Naive thymus-derived CD4-positive, alpha-beta T cell (primary cell): Measurements from ENCODE around the gene CADM1. TPM values are rescaled to one million over a fixed set of nuclear protein-coding genes. Genes with fewer than 3 reads are reported as not detected.

Source experiments
- ATAC-seq: fragments of 150-1000 bp; cut with Tn5 transposase; 2 replicates; pipeline ENCODE4 v1.10.0; 2021; ENCODE audit warnings: mild to moderate bottlenecking, moderate library complexity
- CTCF ChIA-PET: fragments of 350-600 bp; sonication (Branson Sonifier 250); formaldehyde crosslinking; loops from one replicate; lab custom pipeline; 2021; ENCODE audit warnings: antibody characterized with exemption; lab: Charles Lee
- POLR2A ChIA-PET: fragments of 350-600 bp; sonication (Branson Sonifier 250); formaldehyde crosslinking; loops from one replicate; lab custom pipeline; 2021; ENCODE audit warnings: antibody characterized with exemption, inconsistent platforms; lab: Charles Lee
- DNase-seq, 9 donors: peaks; one replicate each; pipeline versions ENCODE4 v3.0.0 to v3.0.0-alpha.2; 2020 to 2022; ENCODE audit warnings: mixed read lengths in 1 of 9
- H3K27ac ChIP-seq: one replicate; pipeline ENCODE4 v1.7.0; 2013; ENCODE audit warnings: mild to moderate bottlenecking, low read depth, low read length, moderate library complexity
- H3K27me3 ChIP-seq, 2 donors: one replicate each; pipeline ENCODE4 v1.7.0; 2013; ENCODE audit warnings: low read length in 2 of 2, mild to moderate bottlenecking in 2 of 2, moderate library complexity in 2 of 2; ENCODE audit not compliant: control insufficient read depth in 2 of 2, insufficient read depth in 2 of 2
- H3K36me3 ChIP-seq, 3 experiments: 1 replicate in 2 of 3; 2 replicates in 1 of 3; pipeline ENCODE4 v1.7.0; 2013; ENCODE audit warnings: low read length in 3 of 3, mild to moderate bottlenecking in 3 of 3, moderate library complexity in 1 of 3; ENCODE audit not compliant: insufficient read depth in 3 of 3, control insufficient read depth in 2 of 3
- H3K4me1 ChIP-seq, 2 donors: one replicate each; pipeline ENCODE4 v1.7.0; 2013; ENCODE audit warnings: low read length in 2 of 2, mild to moderate bottlenecking in 2 of 2, moderate library complexity in 1 of 2; ENCODE audit not compliant: control insufficient read depth in 2 of 2, insufficient read depth in 2 of 2
- H3K4me3 ChIP-seq: 2 replicates; pipeline ENCODE4 v1.7.0; 2013; ENCODE audit warnings: mild to moderate bottlenecking, low read length
- H3K9me3 ChIP-seq, 3 experiments: 1 replicate in 2 of 3; 2 replicates in 1 of 3; pipeline ENCODE4 v1.7.0; 2013; ENCODE audit warnings: low read length in 3 of 3; ENCODE audit not compliant: control insufficient read depth in 2 of 3
- H3K27ac Mint-ChIP-seq, 9 donors: one replicate each; pipeline ENCODE4 v1.8.0; 2020 to 2022; ENCODE audit warnings: mixed read lengths in 9 of 9, mild to moderate bottlenecking in 8 of 9, moderate library complexity in 5 of 9, inconsistent platforms in 2 of 9
- H3K27me3 Mint-ChIP-seq, 5 donors: one replicate each; pipeline ENCODE4 v1.8.0; 2021 to 2022; ENCODE audit warnings: mixed read lengths in 5 of 5, mild to moderate bottlenecking in 1 of 5
- H3K36me3 Mint-ChIP-seq, 5 donors: one replicate each; pipeline ENCODE4 v1.8.0; 2020 to 2022; ENCODE audit warnings: mixed read lengths in 5 of 5, mild to moderate bottlenecking in 3 of 5, inconsistent platforms in 1 of 5
- H3K4me1 Mint-ChIP-seq, 7 donors: one replicate each; pipeline ENCODE4 v1.8.0; 2020 to 2022; ENCODE audit warnings: mixed read lengths in 7 of 7, mild to moderate bottlenecking in 3 of 7, inconsistent platforms in 1 of 7
- H3K4me3 Mint-ChIP-seq, 10 donors: one replicate each; pipeline ENCODE4 v1.8.0; 2020 to 2022; ENCODE audit warnings: mild to moderate bottlenecking in 10 of 10, mixed read lengths in 10 of 10, moderate library complexity in 6 of 10, inconsistent platforms in 2 of 10
- H3K9me3 Mint-ChIP-seq, 11 donors: one replicate each; pipeline ENCODE4 v1.8.0; 2020 to 2022; ENCODE audit warnings: mixed read lengths in 11 of 11, mild to moderate bottlenecking in 4 of 11, inconsistent platforms in 1 of 11, moderate library complexity in 1 of 11
- intact Hi-C, 2 donors: fragments of 100-400 bp; cut with micrococcal nuclease; formaldehyde crosslinking; loops; one replicate each; pipeline ENCODE4 v1.15.1; 2023
- polyA plus RNA-seq, 2 donors: library from polyadenylated mRNA; unstranded; fragments of 300-500 nt; fragmentation: Illumina TruSeq; gene quantifications; one replicate each; pipeline ENCODE4 v1.2.3, GENCODE V29; 2021
- total RNA-seq, 6 experiments: library from RNA in 5 of 6; stranded (reverse) in 5 of 6; gene quantifications; 1 replicate in 5 of 6; 2 replicates in 1 of 6; pipeline ENCODE4 v1.2.3 and lab custom pipeline; 2021 to 2026

CADM1 gene
- total and polyA plus RNA-seq, 7 experiments from 2014 or later: 0.29 to 2.7 (median 0.69) TPM

DNA sequence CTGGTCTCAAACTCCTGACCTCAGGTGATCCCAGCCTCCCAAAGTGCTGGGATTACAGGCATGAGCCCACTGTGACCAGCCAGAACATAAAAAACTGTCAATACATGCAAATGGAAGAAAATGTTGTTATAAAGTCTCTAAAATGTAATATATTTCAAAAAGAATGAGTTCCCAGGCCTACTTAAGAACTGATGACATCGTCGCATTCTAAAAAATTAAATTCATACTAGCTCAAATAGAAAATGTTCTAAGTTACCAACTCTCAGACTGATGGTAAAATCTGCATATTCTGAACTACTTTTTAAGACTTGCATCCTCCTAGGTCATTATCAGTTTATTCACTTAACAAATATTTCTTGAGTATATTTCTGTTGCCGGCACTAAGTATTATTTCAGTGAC, 163.3 kb downstream of the CADM1 start:
- ChIA-PET CTCF (no interaction called here), POLR2A (no interaction called here)
- H3K27me3 Mint-ChIP-seq: peaks cover 3 to 13% (median 4%) of the 10 kb centered on the region in 5 donors
- H3K27ac Mint-ChIP-seq: no peak overlapping the region
- H3K27me3 ChIP-seq: no peaks in the 10 kb centered on the region
- no peaks in the 10 kb centered on the region for H3K36me3 ChIP-seq
- no peak overlapping the region for H3K27ac ChIP-seq
- H3K4me1 ChIP-seq: no peaks in the 10 kb centered on the region
- H3K9me3 ChIP-seq: no peaks in the 10 kb centered on the region
- H3K36me3 Mint-ChIP-seq: no peaks in the 10 kb centered on the region
- intact Hi-C loops: no loop called here
- H3K4me1 Mint-ChIP-seq: no peaks in the 10 kb centered on the region
- no peaks in the 10 kb centered on the region for H3K9me3 Mint-ChIP-seq
- no peak overlapping the region for H3K4me3 ChIP-seq
- ATAC-seq (no peak), DNase-seq (no peak)
- no peak overlapping the region for H3K4me3 Mint-ChIP-seq

DNA sequence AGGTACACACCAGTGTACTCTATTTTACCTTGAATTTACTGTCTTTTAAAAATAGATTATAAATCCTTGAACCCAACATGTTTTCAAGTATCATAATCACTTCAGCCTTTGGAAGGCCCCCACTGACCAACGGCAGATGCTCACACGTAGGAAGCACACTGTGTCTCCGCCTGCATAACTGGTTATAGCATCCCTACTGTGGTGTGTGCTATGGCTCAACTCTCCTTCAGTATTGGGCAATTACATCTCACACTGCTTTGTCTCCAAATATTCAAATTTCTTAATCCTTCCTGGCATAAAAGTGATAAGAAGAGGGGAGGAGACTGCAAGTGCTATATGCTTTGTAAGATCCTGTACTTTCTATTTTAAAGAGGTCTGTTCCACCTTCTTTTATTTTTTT, 165.7 kb downstream of the CADM1 start:
- no peaks in the 10 kb centered on the region for H3K36me3 ChIP-seq
- Mint-ChIP-seq H3K27ac (no peak overlapping the region), H3K4me3 (no peak overlapping the region), H3K27me3 (peaks cover 3 to 13% (median 5%) of the 10 kb centered on the region in 5 donors), H3K4me1 (no peaks in the 10 kb centered on the region), H3K9me3 (no peaks in the 10 kb centered on the region), H3K36me3 (no peaks in the 10 kb centered on the region)
- no peaks in the 10 kb centered on the region for H3K9me3 ChIP-seq
- intact Hi-C loops: loop anchor here (5.0 to 10.0 kb wide), 3 partner anchors 166 to 1356 kb away; partner anchors contain the start of gene CADM1 (in 1 of the 2)
- no peaks in the 10 kb centered on the region for H3K4me1 ChIP-seq
- no peak overlapping the region for H3K4me3 ChIP-seq
- no peak overlapping the region for H3K27ac ChIP-seq
- DNase-seq (no peak), ATAC-seq (no peak)
- ChIA-PET POLR2A (no interaction called here), CTCF (no interaction called here)
- H3K27me3 ChIP-seq: no peaks in the 10 kb centered on the region

DNA sequence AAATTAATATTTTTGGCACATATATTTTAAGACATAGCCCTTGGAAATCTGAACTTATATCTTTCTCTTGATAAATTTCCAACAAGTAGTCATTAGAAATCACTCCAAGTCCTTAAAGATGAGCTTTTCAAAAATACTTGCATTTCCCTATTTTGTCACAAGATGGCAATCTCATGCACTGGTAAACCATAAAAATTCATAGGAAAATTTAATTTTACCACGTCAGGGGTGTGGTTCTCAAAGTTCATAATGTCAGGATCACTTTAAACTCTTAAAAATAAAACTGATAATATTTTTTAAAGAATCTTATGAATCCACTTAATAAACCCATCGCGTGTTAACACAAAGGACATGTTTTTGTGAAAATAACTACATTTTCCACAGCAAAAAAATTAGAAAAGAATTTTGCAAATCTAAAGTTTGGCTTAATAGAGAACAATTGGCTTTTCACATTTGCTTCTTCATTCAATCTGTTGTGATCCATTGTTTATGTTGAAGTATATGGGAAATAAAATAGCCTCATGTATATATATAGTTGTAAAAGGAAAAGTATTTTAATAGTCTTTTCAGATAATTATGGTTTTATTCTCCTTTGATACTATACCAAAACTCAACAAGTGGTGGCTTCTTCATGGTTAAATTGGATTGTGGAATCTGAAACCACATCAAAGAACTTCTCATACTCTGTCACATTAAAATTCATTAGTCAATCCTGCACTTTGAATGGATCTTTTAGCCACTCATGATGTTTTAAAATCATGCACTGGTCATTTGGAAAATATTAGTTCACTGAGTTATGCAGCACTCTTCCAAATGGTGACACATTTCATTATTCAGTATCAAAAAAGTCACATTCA, 169.1 kb downstream of the CADM1 start:
- H3K4me3 Mint-ChIP-seq: no peak overlapping the region
- POLR2A ChIA-PET: no interaction called here
- DNase-seq (peak in 1 of 9 donors; percentile 0), ATAC-seq (no peak)
- Histone ChIP-seq H3K27ac (no peak overlapping the region), H3K27me3 (no peaks in the 10 kb centered on the region), H3K36me3 (no peaks in the 10 kb centered on the region), H3K4me1 (no peaks in the 10 kb centered on the region), H3K9me3 (no peaks in the 10 kb centered on the region), H3K4me3 (no peak overlapping the region)
- CTCF ChIA-PET: interaction anchor here (0.6 kb wide), 2 partner anchors 20 to 666 kb away, joined by 3 read pairs; no protein-coding TSS in a partner anchor
- H3K9me3 Mint-ChIP-seq: no peaks in the 10 kb centered on the region
- intact Hi-C loops: loop anchor here (5.0 to 10.0 kb wide), 3 partner anchors 170 to 1360 kb away; partner anchors contain the start of gene CADM1 (in 1 of the 2)
- no peaks in the 10 kb centered on the region for H3K4me1 Mint-ChIP-seq
- peaks cover 0 to 10% (median 4%) of the 10 kb centered on the region in 5 donors for H3K27me3 Mint-ChIP-seq
- H3K36me3 Mint-ChIP-seq: no peaks in the 10 kb centered on the region
- H3K27ac Mint-ChIP-seq: no peak overlapping the region

DNA sequence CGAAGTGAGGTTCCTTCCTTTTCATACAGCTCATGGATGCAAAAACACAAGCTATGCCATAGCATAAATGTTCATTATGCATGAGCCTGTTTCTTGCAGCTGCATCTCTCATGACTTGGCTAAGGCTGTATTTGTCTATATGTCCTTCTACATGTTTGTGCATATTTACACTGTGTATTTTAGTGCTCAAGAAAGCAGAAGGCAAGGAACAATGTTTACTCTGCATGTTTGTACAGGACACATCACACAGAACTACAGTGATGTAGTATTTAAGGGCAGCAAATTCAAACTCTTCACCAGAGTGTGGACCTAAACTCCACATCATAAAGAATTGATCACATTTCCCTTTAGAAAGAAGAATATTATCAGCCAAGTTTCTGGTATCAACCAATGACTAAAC, 170.3 kb downstream of the CADM1 start:
- no peak for ATAC-seq
- H3K4me3 ChIP-seq: no peak overlapping the region
- no peak overlapping the region for H3K4me3 Mint-ChIP-seq
- intact Hi-C loops: loop anchor here in 1 of 2 donors (10.0 kb wide), 2 partner anchors 171 to 1361 kb away; partner anchors contain the start of gene CADM1
- H3K27ac ChIP-seq: no peak overlapping the region
- no peaks in the 10 kb centered on the region for H3K4me1 Mint-ChIP-seq
- H3K9me3 ChIP-seq: no peaks in the 10 kb centered on the region
- no peak overlapping the region for H3K27ac Mint-ChIP-seq
- no peaks in the 10 kb centered on the region for H3K9me3 Mint-ChIP-seq
- no peaks in the 10 kb centered on the region for H3K36me3 ChIP-seq
- no peaks in the 10 kb centered on the region for H3K27me3 ChIP-seq
- H3K36me3 Mint-ChIP-seq: no peaks in the 10 kb centered on the region
- ChIA-PET CTCF (interaction anchor here (1.1 to 1.6 kb wide), 2 partner anchors 16 to 1358 kb away, joined by 4 to 5 read pairs; no protein-coding TSS in a partner anchor), POLR2A (no interaction called here)
- DNase-seq: no peak
- H3K27me3 Mint-ChIP-seq: peaks cover 0 to 5% (median 3%) of the 10 kb centered on the region in 5 donors
- no peaks in the 10 kb centered on the region for H3K4me1 ChIP-seq

DNA sequence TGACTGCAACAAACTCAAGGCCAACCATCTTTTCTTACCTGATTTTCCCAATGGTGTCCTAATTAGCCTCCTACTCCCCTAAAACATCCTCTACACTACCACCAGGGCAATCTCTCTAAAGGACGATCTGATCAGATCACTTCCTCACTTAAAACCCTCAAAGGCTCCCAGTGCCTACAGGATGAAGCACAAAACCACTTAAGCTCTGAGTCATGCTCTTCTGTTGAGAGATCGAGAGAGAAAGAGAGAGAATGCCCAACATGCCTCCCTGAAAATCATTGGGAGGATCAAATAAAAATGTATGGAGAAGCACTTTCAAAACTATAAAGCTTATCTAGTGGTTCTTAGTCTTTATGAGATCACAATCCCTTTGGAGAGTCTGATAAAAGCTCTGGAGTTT, 171.1 kb downstream of the CADM1 start:
- DNase-seq (no peak), ATAC-seq (no peak)
- Histone ChIP-seq H3K9me3 (no peaks in the 10 kb centered on the region), H3K27me3 (no peaks in the 10 kb centered on the region), H3K4me3 (no peak overlapping the region), H3K36me3 (no peaks in the 10 kb centered on the region), H3K27ac (no peak overlapping the region), H3K4me1 (no peaks in the 10 kb centered on the region)
- Mint-ChIP-seq H3K4me3 (no peak overlapping the region), H3K4me1 (no peaks in the 10 kb centered on the region), H3K27me3 (peaks cover 0 to 5% (median 3%) of the 10 kb centered on the region in 5 donors), H3K36me3 (no peaks in the 10 kb centered on the region), H3K9me3 (no peaks in the 10 kb centered on the region), H3K27ac (no peak overlapping the region)
- ChIA-PET POLR2A (no interaction called here), CTCF (interaction anchor here (1.1 to 1.6 kb wide), 2 partner anchors 16 to 1358 kb away, joined by 4 to 5 read pairs; no protein-coding TSS in a partner anchor)
- intact Hi-C loops: loop anchor here in 1 of 2 donors (10.0 kb wide), 2 partner anchors 172 to 1362 kb away; partner anchors contain the start of gene CADM1

DNA sequence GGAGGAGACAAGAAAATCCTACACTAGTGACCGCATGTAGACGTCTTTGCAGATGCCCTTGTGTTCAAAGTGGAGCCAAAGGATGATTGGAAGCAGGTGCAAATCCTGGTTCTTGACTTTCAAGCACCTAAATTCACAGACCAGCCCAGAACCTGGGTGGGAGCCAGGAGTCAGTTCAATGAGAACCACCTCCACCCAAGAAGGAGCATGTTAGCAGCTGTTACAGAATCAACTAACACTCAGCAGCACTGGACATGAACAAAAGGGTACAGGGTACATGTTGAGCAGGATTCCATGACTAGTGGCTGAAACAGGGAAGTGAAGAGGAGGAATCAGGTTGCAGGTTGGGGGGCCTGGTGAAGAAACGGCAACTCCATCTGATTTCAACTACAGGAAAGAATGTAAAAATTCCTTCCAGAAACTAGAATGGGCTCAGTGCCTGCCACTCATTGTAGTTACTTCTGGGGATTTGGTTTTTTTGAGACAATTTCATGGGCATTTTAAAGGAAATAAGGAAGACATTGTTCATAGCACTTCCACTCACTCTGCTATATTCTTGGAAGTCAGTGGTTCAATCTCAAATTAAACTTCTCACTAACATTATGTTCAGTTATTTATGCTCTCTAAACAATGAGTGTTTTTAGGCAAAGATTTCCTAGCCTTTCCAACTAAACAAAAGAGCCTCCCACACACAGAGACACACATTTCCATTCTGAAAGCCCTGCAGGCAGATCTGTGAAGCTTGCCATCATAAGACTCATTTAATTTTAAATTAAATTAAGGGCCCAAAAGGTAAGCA, 173.3 kb downstream of the CADM1 start:
- no peaks in the 10 kb centered on the region for H3K9me3 ChIP-seq
- Mint-ChIP-seq H3K36me3 (no peaks in the 10 kb centered on the region), H3K9me3 (no peaks in the 10 kb centered on the region), H3K4me1 (no peaks in the 10 kb centered on the region), H3K27ac (peak overlapping the region in 1 of 9 donors; percentile 47), H3K27me3 (peaks cover 0 to 3% (median 1%) of the 10 kb centered on the region in 5 donors), H3K4me3 (no peak overlapping the region)
- intact Hi-C loops: loop anchor here in 1 of 2 donors (10.0 kb wide), 2 partner anchors 174 to 1364 kb away; partner anchors contain the start of gene CADM1
- ChIA-PET CTCF (interaction anchor here (0.7 kb wide), 1 partner anchor 799 kb away, joined by 3 read pairs; no protein-coding TSS in a partner anchor), POLR2A (no interaction called here)
- H3K27me3 ChIP-seq: no peaks in the 10 kb centered on the region
- no peak overlapping the region for H3K4me3 ChIP-seq
- no peaks in the 10 kb centered on the region for H3K4me1 ChIP-seq
- no peak for DNase-seq
- H3K27ac ChIP-seq: no peak overlapping the region
- no peak for ATAC-seq
- H3K36me3 ChIP-seq: no peaks in the 10 kb centered on the region
